ENCODE results near the gene ARFIP1.
A peak's percentile ranks its signal among the peaks of the same experiment; 100 is the strongest.
"Not testable (repeated sequence)": the region's sequence is repeated elsewhere in the genome, so short reads cannot be mapped to it uniquely, and the experiment has no call there.

Gene ARFIP1

GRCh38 chr4:152824561-152824960, 44.8 kb downstream of the ARFIP1 start:
- H3K9me3 ChIP-seq (ENCODE audit: control insufficient read depth, low read length): no peaks in the 10 kb centered on the region
- no peak overlapping the region for H3K9ac ChIP-seq (ENCODE audit: low read length)
- no peak overlapping the region for H3K4me3 ChIP-seq (ENCODE audit: low read length)
- H3K4me1 ChIP-seq (ENCODE audit: control insufficient read depth, insufficient read depth, low read length): no peaks in the 10 kb centered on the region
- no peaks in the 10 kb centered on the region for H3K27me3 ChIP-seq (ENCODE audit: control insufficient read depth, insufficient read depth, low read length)
- H3K36me3 ChIP-seq (ENCODE audit: control insufficient read depth, insufficient read depth, low read length): no peaks in the 10 kb centered on the region

- H3K9ac ChIP-seq (ENCODE audit: low read length): no peak overlapping the region
- H3K4me1 ChIP-seq (ENCODE audit: control insufficient read depth, insufficient read depth, low read length): no peaks in the 10 kb centered on the region
- H3K9me3 ChIP-seq (ENCODE audit: control insufficient read depth, low read length): no peaks in the 10 kb centered on the region
- no peaks in the 10 kb centered on the region for H3K27me3 ChIP-seq (ENCODE audit: control insufficient read depth, insufficient read depth, low read length)
- no peak overlapping the region for H3K4me3 ChIP-seq (ENCODE audit: low read length)
- H3K36me3 ChIP-seq (ENCODE audit: control insufficient read depth, insufficient read depth, low read length): no peaks in the 10 kb centered on the region
These were observed 45.6 kb downstream of the ARFIP1 start for GRCh38 chr4:152825336-152825735.

- no peaks in the 10 kb centered on the region for H3K9me3 ChIP-seq (ENCODE audit: control insufficient read depth, low read length)
- H3K36me3 ChIP-seq (ENCODE audit: control insufficient read depth, insufficient read depth, low read length): no peaks in the 10 kb centered on the region
- no peak overlapping the region for H3K9ac ChIP-seq (ENCODE audit: low read length)
These were observed 48.4 kb downstream of the ARFIP1 start for GRCh38 chr4:152828122-152828521.

GRCh38 chr4:152831416-152831815, 51.7 kb downstream of the ARFIP1 start:
- no peak overlapping the region for H3K9ac ChIP-seq (ENCODE audit: low read length)
- no peaks in the 10 kb centered on the region for H3K27me3 ChIP-seq (ENCODE audit: control insufficient read depth, insufficient read depth, low read length)
- no peaks in the 10 kb centered on the region for H3K9me3 ChIP-seq (ENCODE audit: control insufficient read depth, low read length)
- H3K4me3 ChIP-seq (ENCODE audit: low read length): no peak overlapping the region
- no peaks in the 10 kb centered on the region for H3K36me3 ChIP-seq (ENCODE audit: control insufficient read depth, insufficient read depth, low read length)
- H3K4me1 ChIP-seq (ENCODE audit: control insufficient read depth, insufficient read depth, low read length): no peaks in the 10 kb centered on the region

More at GRCh38 chr4:152828122-152828521, 48.4 kb downstream of the ARFIP1 start:
- Histone ChIP-seq H3K4me1 (ENCODE audit: control insufficient read depth, insufficient read depth, low read length) (no peaks in the 10 kb centered on the region), H3K27me3 (ENCODE audit: control insufficient read depth, insufficient read depth, low read length) (no peaks in the 10 kb centered on the region), H3K4me3 (ENCODE audit: low read length) (no peak overlapping the region)

- Histone ChIP-seq H3K4me3 (ENCODE audit: low read length) (no peak overlapping the region), H3K9ac (ENCODE audit: low read length) (no peak overlapping the region), H3K4me1 (ENCODE audit: control insufficient read depth, insufficient read depth, low read length) (no peaks in the 10 kb centered on the region), H3K36me3 (ENCODE audit: control insufficient read depth, insufficient read depth, low read length) (no peaks in the 10 kb centered on the region), H3K27me3 (ENCODE audit: control insufficient read depth, insufficient read depth, low read length) (no peaks in the 10 kb centered on the region), H3K9me3 (ENCODE audit: control insufficient read depth, low read length) (no peaks in the 10 kb centered on the region)
These were observed 57.2 kb downstream of the ARFIP1 start for GRCh38 chr4:152836936-152837335.

- peaks cover 13% of the 10 kb centered on the region for H3K4me1 ChIP-seq (ENCODE audit: control insufficient read depth, insufficient read depth, low read length)
- H3K9ac ChIP-seq (ENCODE audit: low read length); H3K27me3 ChIP-seq (ENCODE audit: control insufficient read depth, insufficient read depth, low read length); H3K9me3 ChIP-seq (ENCODE audit: control insufficient read depth, low read length); H3K36me3 ChIP-seq (ENCODE audit: control insufficient read depth, insufficient read depth, low read length); H3K4me3 ChIP-seq (ENCODE audit: low read length): not testable (repeated sequence)
These were observed 60.0 kb downstream of the ARFIP1 start for GRCh38 chr4:152839729-152840128.

- no peaks in the 10 kb centered on the region for H3K36me3 ChIP-seq (ENCODE audit: control insufficient read depth, insufficient read depth, low read length)
- peaks cover 13% of the 10 kb centered on the region for H3K4me1 ChIP-seq (ENCODE audit: control insufficient read depth, insufficient read depth, low read length)
- H3K4me3 ChIP-seq (ENCODE audit: low read length): no peak overlapping the region
- H3K9me3 ChIP-seq (ENCODE audit: control insufficient read depth, low read length): no peaks in the 10 kb centered on the region
- H3K9ac ChIP-seq (ENCODE audit: low read length): peak overlapping the region; percentile 40
- H3K27me3 ChIP-seq (ENCODE audit: control insufficient read depth, insufficient read depth, low read length): no peaks in the 10 kb centered on the region
These were observed 63.8 kb downstream of the ARFIP1 start for GRCh38 chr4:152843481-152844090.

- H3K27me3 ChIP-seq (ENCODE audit: control insufficient read depth, insufficient read depth, low read length): no peaks in the 10 kb centered on the region
- no peaks in the 10 kb centered on the region for H3K36me3 ChIP-seq (ENCODE audit: control insufficient read depth, insufficient read depth, low read length)
- H3K9ac ChIP-seq (ENCODE audit: low read length): no peak overlapping the region
- H3K4me3 ChIP-seq (ENCODE audit: low read length): no peak overlapping the region
- no peaks in the 10 kb centered on the region for H3K9me3 ChIP-seq (ENCODE audit: control insufficient read depth, low read length)
- H3K4me1 ChIP-seq (ENCODE audit: control insufficient read depth, insufficient read depth, low read length): peaks cover 13% of the 10 kb centered on the region
These were observed 67.6 kb downstream of the ARFIP1 start for GRCh38 chr4:152847376-152847775.

- H3K36me3 ChIP-seq (ENCODE audit: control insufficient read depth, insufficient read depth, low read length): no peaks in the 10 kb centered on the region
- no peak overlapping the region for H3K9ac ChIP-seq (ENCODE audit: low read length)
- H3K4me3 ChIP-seq (ENCODE audit: low read length): no peak overlapping the region
- no peaks in the 10 kb centered on the region for H3K27me3 ChIP-seq (ENCODE audit: control insufficient read depth, insufficient read depth, low read length)
- peaks cover 7% of the 10 kb centered on the region for H3K4me1 ChIP-seq (ENCODE audit: control insufficient read depth, insufficient read depth, low read length)
- H3K9me3 ChIP-seq (ENCODE audit: control insufficient read depth, low read length): no peaks in the 10 kb centered on the region
These were observed 68.8 kb downstream of the ARFIP1 start for GRCh38 chr4:152848508-152848907.

- Histone ChIP-seq H3K36me3 (ENCODE audit: control insufficient read depth, insufficient read depth, low read length) (no peaks in the 10 kb centered on the region), H3K4me3 (ENCODE audit: low read length) (no peak overlapping the region), H3K9ac (ENCODE audit: low read length) (no peak overlapping the region), H3K27me3 (ENCODE audit: control insufficient read depth, insufficient read depth, low read length) (no peaks in the 10 kb centered on the region), H3K9me3 (ENCODE audit: control insufficient read depth, low read length) (no peaks in the 10 kb centered on the region), H3K4me1 (ENCODE audit: control insufficient read depth, insufficient read depth, low read length) (no peaks in the 10 kb centered on the region)
These were observed 69.6 kb downstream of the ARFIP1 start for GRCh38 chr4:152849350-152849749.

GRCh38 chr4:152850377-152850776, 70.6 kb downstream of the ARFIP1 start:
- Histone ChIP-seq H3K9me3 (ENCODE audit: control insufficient read depth, low read length) (no peaks in the 10 kb centered on the region), H3K27me3 (ENCODE audit: control insufficient read depth, insufficient read depth, low read length) (no peaks in the 10 kb centered on the region), H3K36me3 (ENCODE audit: control insufficient read depth, insufficient read depth, low read length) (no peaks in the 10 kb centered on the region), H3K9ac (ENCODE audit: low read length) (no peak overlapping the region), H3K4me1 (ENCODE audit: control insufficient read depth, insufficient read depth, low read length) (no peaks in the 10 kb centered on the region), H3K4me3 (ENCODE audit: low read length) (no peak overlapping the region)

- Histone ChIP-seq H3K9me3 (ENCODE audit: control insufficient read depth, low read length) (no peaks in the 10 kb centered on the region), H3K36me3 (ENCODE audit: control insufficient read depth, insufficient read depth, low read length) (no peaks in the 10 kb centered on the region), H3K4me1 (ENCODE audit: control insufficient read depth, insufficient read depth, low read length) (no peaks in the 10 kb centered on the region), H3K9ac (ENCODE audit: low read length) (no peak overlapping the region), H3K4me3 (ENCODE audit: low read length) (no peak overlapping the region), H3K27me3 (ENCODE audit: control insufficient read depth, insufficient read depth, low read length) (no peaks in the 10 kb centered on the region)
These were observed 71.5 kb downstream of the ARFIP1 start for GRCh38 chr4:152851226-152851625.

- H3K4me1 ChIP-seq (ENCODE audit: control insufficient read depth, insufficient read depth, low read length): no peaks in the 10 kb centered on the region
- H3K36me3 ChIP-seq (ENCODE audit: control insufficient read depth, insufficient read depth, low read length): no peaks in the 10 kb centered on the region
- H3K9ac ChIP-seq (ENCODE audit: low read length): no peak overlapping the region
- no peaks in the 10 kb centered on the region for H3K27me3 ChIP-seq (ENCODE audit: control insufficient read depth, insufficient read depth, low read length)
- H3K9me3 ChIP-seq (ENCODE audit: control insufficient read depth, low read length): no peaks in the 10 kb centered on the region
- H3K4me3 ChIP-seq (ENCODE audit: low read length): no peak overlapping the region
These were observed 73.5 kb downstream of the ARFIP1 start for GRCh38 chr4:152853293-152853692.
